Muscle layer of duodenum (tissue), 2 donors: Measurements from ENCODE around the gene SPATA20.

Experiments
- H3K27ac ChIP-seq: one replicate; pipeline ENCODE4 v1.7.0; 2013; ENCODE audit warnings: mild to moderate bottlenecking, low read length
- H3K27me3 ChIP-seq: one replicate; pipeline ENCODE4 v1.7.0; 2013; ENCODE audit warnings: low read depth, mild to moderate bottlenecking, control low read depth, low read length
- H3K36me3 ChIP-seq, 2 donors: one replicate each; pipeline ENCODE4 v1.7.0; 2013; ENCODE audit warnings: low read length in 2 of 2, control low read depth in 1 of 2, mild to moderate bottlenecking in 1 of 2; ENCODE audit not compliant: insufficient read depth in 2 of 2, control insufficient read depth in 1 of 2
- H3K4me1 ChIP-seq, 2 donors: one replicate each; pipeline ENCODE4 v1.7.0; 2013; ENCODE audit warnings: low read length in 2 of 2, mild to moderate bottlenecking in 2 of 2, control low read depth in 1 of 2, moderate library complexity in 1 of 2; ENCODE audit not compliant: insufficient read depth in 2 of 2, control insufficient read depth in 1 of 2
- H3K4me3 ChIP-seq, 2 donors: one replicate each; pipeline ENCODE4 v1.7.0; 2013; ENCODE audit warnings: low read length in 2 of 2, low read depth in 1 of 2, mild to moderate bottlenecking in 1 of 2
- H3K9me3 ChIP-seq, 2 donors: one replicate each; pipeline ENCODE4 v1.7.0; 2013; ENCODE audit warnings: low read length in 2 of 2, control low read depth in 1 of 2, mild to moderate bottlenecking in 1 of 2; ENCODE audit not compliant: control insufficient read depth in 1 of 2
- donor health status: healthy.

Gene SPATA20

DNA sequence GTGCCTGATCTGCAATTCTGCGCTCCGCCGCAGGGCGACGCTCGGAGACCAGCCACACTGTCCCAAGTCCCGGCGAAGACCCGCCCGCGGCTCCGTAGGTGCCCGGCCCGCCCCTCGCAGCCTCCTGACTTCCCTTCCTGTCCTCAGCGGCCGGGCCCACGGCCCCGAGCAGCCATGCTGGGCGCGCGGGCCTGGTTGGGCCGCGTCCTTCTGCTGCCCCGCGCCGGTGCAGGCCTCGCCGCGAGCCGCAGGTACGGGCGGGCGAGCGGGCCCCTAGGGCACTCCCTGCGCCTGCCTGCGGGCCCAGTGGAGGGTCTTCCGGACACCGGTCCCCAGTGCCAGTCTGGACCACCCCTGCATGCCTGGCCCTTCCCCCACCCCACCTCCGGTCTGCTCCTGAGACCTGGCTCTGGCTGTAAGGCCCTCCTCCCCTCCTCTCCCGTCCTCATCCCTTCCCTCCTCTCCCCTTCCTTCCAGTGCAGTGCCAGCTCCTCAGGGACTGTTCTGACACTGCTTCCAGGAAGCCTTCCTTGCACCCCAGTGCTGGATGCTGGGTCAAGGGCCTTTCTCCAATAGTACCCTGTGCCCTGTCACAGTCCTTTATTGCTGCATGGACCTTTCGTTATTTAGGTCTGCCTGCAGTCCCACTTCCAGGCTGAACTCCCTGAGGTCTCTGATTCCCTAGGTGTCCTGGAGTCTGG is at the start of gene SPATA20:
Gene SPATA20 (plus strand): TSS at position 140 of the 701 bp plus-strand sequence. CDS start 35 bp downstream, at position 175.
- peaks cover 4 to 21% of the 10 kb centered on the region in 2 donors for H3K4me1 ChIP-seq
- no peaks in the 10 kb centered on the region for H3K27me3 ChIP-seq
- peaks cover 0 to 25% of the 10 kb centered on the region in 2 donors for H3K36me3 ChIP-seq
- peak within 1 kb of the TSS; percentile 70 to 71 for H3K4me3 ChIP-seq
- peak within 1 kb of the TSS; percentile 60 for H3K27ac ChIP-seq
- no peaks in the 10 kb centered on the region for H3K9me3 ChIP-seq

DNA sequence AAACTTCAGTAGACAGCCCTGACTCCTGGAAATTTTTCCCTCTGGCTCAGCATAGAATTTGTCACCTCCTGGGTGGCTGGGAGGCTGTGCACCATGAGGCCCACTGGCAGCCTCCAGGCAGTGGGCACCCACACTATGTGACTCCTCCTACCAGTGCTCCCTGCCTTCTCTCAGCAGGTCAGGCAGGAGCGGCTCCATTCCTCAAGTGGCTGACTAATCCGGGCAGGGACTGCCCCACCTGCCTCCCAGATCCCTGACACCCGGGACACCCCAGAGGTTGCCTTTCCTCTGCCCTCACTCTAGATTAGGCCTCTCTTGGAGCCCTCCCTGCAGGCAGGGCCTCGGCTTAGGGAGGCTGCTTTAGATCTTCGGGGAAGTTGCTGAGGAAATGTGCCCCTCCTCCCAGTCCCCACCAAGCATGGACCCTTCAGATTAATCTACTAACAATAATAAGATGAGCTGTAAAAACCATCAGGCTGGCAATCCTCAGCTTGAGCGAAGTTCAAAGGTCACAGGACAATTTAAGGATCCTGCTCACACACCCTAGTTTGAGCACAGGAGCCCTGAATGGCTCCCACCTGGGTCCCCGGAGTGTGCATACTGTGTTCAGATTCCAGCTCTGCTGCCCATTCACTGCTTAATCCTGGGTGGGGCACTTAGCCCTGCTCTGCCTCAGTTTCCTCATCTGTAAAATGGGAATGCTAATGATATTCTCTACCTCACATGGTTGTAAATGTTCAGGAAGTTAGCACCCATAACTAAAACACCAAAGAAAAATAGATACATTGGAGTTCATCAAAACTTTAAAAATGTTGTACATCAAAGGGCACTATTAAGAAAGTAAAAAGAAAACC is 48.7 kb upstream of the SPATA20 start:
- no peaks in the 10 kb centered on the region for H3K27me3 ChIP-seq
- H3K4me3 ChIP-seq: no peak overlapping the region
- H3K9me3 ChIP-seq: no peaks in the 10 kb centered on the region
- H3K4me1 ChIP-seq: no peaks in the 10 kb centered on the region
- H3K27ac ChIP-seq: no peak overlapping the region
- H3K36me3 ChIP-seq: no peaks in the 10 kb centered on the region

DNA sequence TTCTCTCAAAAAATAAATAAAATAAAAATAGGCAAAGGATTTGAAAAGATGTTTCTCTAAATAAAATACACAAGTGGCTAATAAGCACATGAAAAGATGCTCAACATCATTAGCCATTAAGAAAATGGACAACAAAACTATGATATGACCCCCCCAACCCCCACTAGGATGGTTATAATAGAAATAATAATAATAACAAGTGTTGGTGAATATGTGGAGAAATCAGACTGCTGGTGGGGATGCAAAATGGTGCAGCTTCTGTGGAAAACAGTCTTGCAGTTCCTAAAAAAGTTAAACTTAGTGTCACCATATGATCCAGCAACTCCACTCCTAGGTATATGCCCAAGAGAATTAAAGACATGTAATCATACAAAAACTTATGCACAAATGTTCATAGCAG is 47.7 kb upstream of the SPATA20 start:
- no peaks in the 10 kb centered on the region for H3K36me3 ChIP-seq
- H3K27me3 ChIP-seq: no peaks in the 10 kb centered on the region
- H3K4me3 ChIP-seq: no peak overlapping the region
- no peaks in the 10 kb centered on the region for H3K4me1 ChIP-seq
- H3K9me3 ChIP-seq: no peaks in the 10 kb centered on the region
- H3K27ac ChIP-seq: no peak overlapping the region

DNA sequence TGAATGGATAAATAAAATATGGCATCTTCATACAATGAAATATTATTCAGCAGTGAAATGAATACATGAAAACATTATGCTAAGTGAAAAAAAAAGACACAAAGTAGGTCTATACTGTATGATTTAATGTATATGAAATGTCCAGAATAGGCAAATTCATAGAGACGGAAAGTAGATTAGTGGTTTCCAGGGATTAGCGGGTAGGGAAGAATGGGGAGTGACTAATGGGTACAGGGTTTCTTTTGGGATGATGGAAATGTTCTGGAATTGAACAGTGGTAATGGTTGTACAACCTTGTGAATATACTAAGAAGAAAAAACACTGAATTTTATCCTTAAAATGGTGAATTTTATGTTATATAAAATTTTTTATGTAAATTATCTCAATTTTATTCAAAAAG is 47.3 kb upstream of the SPATA20 start:
- Histone ChIP-seq H3K4me1 (no peaks in the 10 kb centered on the region), H3K4me3 (no peak overlapping the region), H3K27me3 (no peaks in the 10 kb centered on the region), H3K27ac (no peak overlapping the region), H3K36me3 (no peaks in the 10 kb centered on the region), H3K9me3 (no peaks in the 10 kb centered on the region)

DNA sequence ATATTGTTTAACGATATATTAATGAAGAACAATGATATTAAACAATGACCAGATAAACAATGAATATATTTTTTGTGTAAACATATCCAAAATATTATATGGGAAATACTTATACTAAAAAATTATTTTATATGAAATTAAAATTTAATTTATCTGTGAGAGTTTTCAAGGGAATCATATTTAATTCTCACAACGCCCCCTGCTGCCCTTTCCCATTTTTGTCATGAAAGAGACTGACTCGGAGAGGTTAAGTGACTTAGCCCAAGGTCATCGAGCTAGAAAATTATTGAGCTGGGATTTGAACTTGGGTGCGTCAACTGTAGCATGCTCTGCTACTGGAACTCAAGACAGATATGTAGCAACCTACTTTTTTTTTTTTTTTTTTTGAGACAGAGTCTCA is 45.9 kb upstream of the SPATA20 start:
- H3K4me1 ChIP-seq: no peaks in the 10 kb centered on the region
- no peaks in the 10 kb centered on the region for H3K27me3 ChIP-seq
- H3K27ac ChIP-seq: no peak overlapping the region
- H3K9me3 ChIP-seq: no peaks in the 10 kb centered on the region
- H3K36me3 ChIP-seq: no peaks in the 10 kb centered on the region
- no peak overlapping the region for H3K4me3 ChIP-seq

DNA sequence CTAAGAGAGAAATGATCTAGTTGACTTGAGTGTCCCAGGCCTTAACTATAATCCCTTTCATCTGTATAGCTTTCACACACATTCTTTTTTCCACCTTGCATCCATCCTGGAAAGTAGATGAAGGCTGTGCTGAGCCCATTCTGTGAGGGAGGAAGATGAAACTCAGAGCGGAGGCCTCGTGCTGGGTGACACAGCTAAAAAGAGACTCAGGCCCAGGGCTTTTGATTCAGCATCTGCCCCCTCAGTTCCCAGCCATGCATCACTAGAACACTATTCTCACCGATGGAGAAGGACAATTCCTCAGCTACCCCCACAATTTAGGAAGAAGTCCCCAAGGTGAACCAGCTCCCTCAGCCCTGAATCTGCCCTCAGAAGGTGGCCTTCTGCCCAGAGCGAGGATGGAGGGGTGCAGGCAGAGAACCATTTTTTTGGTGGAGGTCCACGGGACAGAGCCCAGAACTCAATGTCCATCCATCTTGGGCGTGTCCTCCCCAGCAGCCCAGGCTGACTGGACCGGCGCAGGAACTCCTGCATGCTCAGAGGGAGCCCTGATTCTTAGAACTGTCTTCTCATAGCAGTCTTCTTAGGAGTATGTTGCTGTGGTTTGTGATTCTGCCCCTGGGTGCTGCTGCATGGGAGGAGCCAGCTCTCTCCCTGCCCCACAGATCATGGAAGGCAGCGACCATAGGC is 44.5 kb upstream of the SPATA20 start:
- Histone ChIP-seq H3K36me3 (no peaks in the 10 kb centered on the region), H3K4me1 (no peaks in the 10 kb centered on the region), H3K9me3 (no peaks in the 10 kb centered on the region), H3K27me3 (no peaks in the 10 kb centered on the region), H3K4me3 (no peak overlapping the region), H3K27ac (peak overlapping the region; percentile 5)

DNA sequence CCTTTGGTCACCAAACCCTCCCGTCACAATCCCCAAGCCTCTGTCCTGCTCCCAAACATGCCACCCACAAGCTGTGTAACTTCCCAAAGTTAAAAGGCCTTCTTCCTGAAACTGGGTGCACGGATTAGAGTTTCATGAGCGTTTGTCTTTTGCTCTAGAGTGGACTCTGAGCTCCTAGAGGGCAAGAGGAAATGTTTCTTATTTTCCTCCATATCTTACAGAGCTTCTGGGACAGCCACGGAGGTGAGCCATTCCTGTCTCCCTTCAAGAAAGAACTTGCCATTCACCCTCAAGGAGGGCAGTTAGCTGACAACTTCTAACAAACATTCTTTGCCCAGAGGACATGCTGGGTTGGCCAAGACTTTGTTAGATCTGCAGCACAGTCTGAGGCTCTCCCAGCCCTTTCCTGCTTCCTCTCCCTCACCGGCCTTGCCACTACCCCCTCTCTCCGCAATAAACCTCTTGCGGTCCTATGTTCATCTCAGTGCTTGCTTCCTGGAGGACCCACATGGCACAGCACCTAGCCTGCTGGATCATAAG is 41.3 kb upstream of the SPATA20 start:
- Histone ChIP-seq H3K4me1 (peaks cover 4 to 7% of the 10 kb centered on the region in 2 donors), H3K4me3 (no peak overlapping the region), H3K27ac (no peak overlapping the region), H3K36me3 (no peaks in the 10 kb centered on the region), H3K9me3 (no peaks in the 10 kb centered on the region), H3K27me3 (no peaks in the 10 kb centered on the region)

DNA sequence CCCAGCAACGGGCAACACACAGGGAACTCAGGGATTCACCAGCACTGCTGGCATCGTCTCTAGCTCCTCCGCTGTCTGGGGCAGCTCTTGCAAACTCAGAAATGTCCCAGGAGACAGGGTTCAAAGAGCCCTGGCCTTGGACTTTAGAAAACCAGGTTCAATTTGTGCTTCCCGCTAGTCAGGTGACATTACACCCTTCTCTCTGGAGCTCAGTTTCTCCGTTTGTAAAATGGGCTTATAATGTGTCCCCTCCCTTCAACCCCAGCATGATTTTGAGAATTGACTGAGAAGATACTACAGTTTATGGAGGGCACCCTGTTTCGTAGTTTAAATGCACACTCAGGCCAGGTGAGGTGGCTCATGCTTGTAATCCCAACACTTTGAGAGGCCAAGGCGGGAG is 40.7 kb upstream of the SPATA20 start:
- H3K36me3 ChIP-seq: no peaks in the 10 kb centered on the region
- H3K27me3 ChIP-seq: no peaks in the 10 kb centered on the region
- no peak overlapping the region for H3K27ac ChIP-seq
- peaks cover 4 to 7% of the 10 kb centered on the region in 2 donors for H3K4me1 ChIP-seq
- no peaks in the 10 kb centered on the region for H3K9me3 ChIP-seq
- H3K4me3 ChIP-seq: no peak overlapping the region

DNA sequence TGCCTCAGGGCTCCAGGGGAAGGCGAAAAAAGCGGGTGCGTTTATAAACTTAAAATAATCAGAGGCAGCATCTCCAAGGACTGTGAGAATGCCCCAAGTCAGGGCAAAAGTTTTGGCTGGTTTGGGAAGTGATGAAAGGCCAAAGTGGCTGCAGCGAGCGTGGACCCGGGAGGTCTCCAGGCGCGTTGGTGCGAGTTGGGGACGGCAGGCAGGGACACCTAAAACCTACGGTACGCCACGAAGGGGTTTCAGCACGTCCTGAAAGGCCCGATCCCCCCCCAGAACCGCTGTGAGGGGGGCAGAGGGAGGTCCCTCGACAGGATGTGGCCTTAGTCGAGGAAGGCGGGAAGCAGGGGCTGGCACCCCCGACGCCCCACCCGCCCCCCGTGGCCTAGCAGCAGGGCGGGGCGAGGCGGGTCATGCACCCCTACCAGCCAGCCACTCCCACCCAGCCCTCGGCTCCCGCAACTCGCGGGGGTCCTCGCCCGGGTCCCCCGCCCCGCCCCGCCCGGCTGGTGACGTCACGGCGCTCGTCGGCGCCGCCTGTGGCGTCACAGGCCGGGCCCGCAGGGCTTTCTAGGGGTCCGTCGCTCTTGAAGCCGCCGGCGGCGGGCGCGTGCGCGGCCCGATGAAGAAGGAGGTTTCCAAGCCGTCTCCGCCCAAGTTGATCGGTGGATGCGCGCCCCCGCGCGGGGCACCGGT is 39.0 kb upstream of the SPATA20 start, which contains the start of gene MYCBPAP:
Gene MYCBPAP (plus strand): TSS at position 569 of the 702 bp plus-strand sequence. CDS start 236 bp downstream, outside the sequence.
- Histone ChIP-seq H3K27ac (peak within 1 kb of the TSS; percentile 75), H3K4me3 (peak within 1 kb of the TSS; percentile 52 to 76), H3K27me3 (no peaks in the 10 kb centered on the region)

DNA sequence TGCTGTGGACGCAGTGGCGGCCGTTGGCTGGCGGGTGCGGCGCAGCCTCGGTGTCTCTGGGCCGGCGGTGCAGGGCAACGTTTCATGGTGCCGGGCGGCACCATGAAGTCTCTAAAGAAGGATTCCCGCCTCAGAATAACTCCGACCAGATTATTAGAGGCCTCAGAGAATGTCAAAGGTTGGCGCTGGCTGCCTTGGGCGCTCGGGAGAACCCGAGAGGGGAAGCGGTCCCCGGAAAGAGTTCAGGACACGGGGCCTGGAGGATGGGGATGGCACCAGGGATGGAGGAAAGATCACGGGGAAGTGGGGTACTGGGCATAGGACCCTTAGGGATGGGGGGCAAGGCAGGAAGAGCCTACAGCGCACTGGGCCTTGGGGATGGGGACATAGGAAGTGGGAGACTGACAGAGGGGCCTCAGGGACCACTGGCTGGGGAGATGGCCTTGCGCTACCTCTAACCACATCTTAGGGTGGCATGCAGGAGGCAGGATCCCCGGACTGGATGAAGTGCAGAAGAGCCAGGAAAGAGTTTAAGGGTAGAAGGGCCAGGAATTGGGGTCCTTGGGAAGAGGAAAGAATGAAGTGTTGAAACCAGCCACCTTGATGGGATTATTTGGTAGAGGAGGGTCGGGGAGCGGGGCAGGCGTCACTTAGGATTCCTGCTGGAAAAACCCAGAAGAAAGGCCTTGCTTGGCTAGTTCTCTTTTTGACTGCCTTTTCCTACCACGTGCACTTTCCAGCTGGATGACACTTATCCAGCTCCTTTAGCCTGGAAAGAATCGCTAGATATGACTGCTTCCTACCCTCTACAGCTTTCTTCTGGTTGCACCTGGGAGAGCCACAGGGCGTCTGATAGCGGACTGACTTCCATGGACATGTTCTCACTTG is 38.2 kb upstream of the SPATA20 start:
- Histone ChIP-seq H3K36me3 (no peaks in the 10 kb centered on the region), H3K27ac (peak overlapping the region; percentile 75), H3K9me3 (no peaks in the 10 kb centered on the region), H3K4me3 (peak overlapping the region; percentile 52 to 76), H3K27me3 (no peaks in the 10 kb centered on the region), H3K4me1 (peaks cover 4 to 7% of the 10 kb centered on the region in 2 donors)

More for the DNA sequence above, 39.0 kb upstream of the SPATA20 start, which contains the start of gene MYCBPAP:
- Histone ChIP-seq H3K36me3 (no peaks in the 10 kb centered on the region), H3K9me3 (no peaks in the 10 kb centered on the region), H3K4me1 (peaks cover 4 to 7% of the 10 kb centered on the region in 2 donors)
